Adrenal gland (tissue), 5 donors: Measurements from ENCODE around the gene ATF6B.

Source experiments
- POLR2A ChIP-seq, 2 donors: fragments of 450-650 bp; IDR thresholded peaks; one replicate each; pipeline ENCODE4 v1.6.1; 2017; ENCODE audit warnings: antibody characterized with exemption in 2 of 2, mild to moderate bottlenecking in 2 of 2, moderate library complexity in 1 of 2
- TF ChIP-seq, protein P1 (sequence below), 6 experiments: fragments of 450-650 bp in 4 of 6; fragments of 200-600 bp in 2 of 6; sonication (generic) in 1 of 6; IDR thresholded peaks; 1 replicate in 5 of 6; 2 replicates in 1 of 6; pipeline versions ENCODE4 v1.5.1 to v1.8.0; 2016 to 2021; ENCODE audit warnings: antibody characterized with exemption in 6 of 6, mild to moderate bottlenecking in 2 of 6, moderate library complexity in 1 of 6
- donor health status: DM: no; HTN: no; CAD: no.

DNA sequence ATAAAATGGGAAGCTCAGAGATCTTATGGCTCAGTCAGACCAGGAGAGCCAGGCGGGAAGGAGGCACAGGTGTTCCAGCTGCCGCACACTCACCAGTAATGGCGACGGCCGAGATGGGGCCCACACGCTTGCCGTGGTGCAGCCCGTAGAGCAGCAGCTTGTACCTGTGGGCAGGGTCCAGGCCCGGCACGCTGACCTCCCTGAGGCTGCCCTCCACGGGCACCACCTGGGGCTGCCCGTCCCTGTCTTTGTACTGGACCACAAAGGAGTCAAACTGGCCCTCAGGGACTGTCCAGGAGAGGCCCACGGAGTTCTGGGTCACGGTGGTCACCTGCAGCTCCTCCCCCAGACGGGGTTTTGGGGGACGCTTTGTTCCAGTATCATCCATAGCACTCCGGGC is 58.6 kb downstream of the ATF6B start:
- TF ChIP-seq, protein P1, sequence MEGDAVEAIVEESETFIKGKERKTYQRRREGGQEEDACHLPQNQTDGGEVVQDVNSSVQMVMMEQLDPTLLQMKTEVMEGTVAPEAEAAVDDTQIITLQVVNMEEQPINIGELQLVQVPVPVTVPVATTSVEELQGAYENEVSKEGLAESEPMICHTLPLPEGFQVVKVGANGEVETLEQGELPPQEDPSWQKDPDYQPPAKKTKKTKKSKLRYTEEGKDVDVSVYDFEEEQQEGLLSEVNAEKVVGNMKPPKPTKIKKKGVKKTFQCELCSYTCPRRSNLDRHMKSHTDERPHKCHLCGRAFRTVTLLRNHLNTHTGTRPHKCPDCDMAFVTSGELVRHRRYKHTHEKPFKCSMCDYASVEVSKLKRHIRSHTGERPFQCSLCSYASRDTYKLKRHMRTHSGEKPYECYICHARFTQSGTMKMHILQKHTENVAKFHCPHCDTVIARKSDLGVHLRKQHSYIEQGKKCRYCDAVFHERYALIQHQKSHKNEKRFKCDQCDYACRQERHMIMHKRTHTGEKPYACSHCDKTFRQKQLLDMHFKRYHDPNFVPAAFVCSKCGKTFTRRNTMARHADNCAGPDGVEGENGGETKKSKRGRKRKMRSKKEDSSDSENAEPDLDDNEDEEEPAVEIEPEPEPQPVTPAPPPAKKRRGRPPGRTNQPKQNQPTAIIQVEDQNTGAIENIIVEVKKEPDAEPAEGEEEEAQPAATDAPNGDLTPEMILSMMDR (IDR thresholded peaks at IDR 0.05) = no peak
- TF ChIP-seq POLR2A (IDR thresholded peaks at IDR 0.05) = no peak
